Naive thymus-derived CD4-positive, alpha-beta T cell (primary cell): ENCODE data around the gene EIF4ENIF1. TPM values are rescaled to one million over a fixed set of nuclear protein-coding genes. Genes with fewer than 3 reads are reported as not detected.

Experiments used
- ATAC-seq: fragments of 150-1000 bp; cut with Tn5 transposase; 2 replicates; pipeline ENCODE4 v1.10.0; 2021; ENCODE audit warnings: mild to moderate bottlenecking, moderate library complexity
- CTCF ChIA-PET: fragments of 350-600 bp; sonication (Branson Sonifier 250); formaldehyde crosslinking; loops from one replicate; lab custom pipeline; 2021; ENCODE audit warnings: antibody characterized with exemption; lab: Charles Lee
- POLR2A ChIA-PET: fragments of 350-600 bp; sonication (Branson Sonifier 250); formaldehyde crosslinking; loops from one replicate; lab custom pipeline; 2021; ENCODE audit warnings: antibody characterized with exemption, inconsistent platforms; lab: Charles Lee
- DNase-seq, 9 donors: peaks; one replicate each; pipeline versions ENCODE4 v3.0.0 to v3.0.0-alpha.2; 2020 to 2022; ENCODE audit warnings: mixed read lengths in 1 of 9
- H3K27ac ChIP-seq: one replicate; pipeline ENCODE4 v1.7.0; 2013; ENCODE audit warnings: mild to moderate bottlenecking, low read depth, low read length, moderate library complexity
- H3K27me3 ChIP-seq, 2 donors: one replicate each; pipeline ENCODE4 v1.7.0; 2013; ENCODE audit warnings: low read length in 2 of 2, mild to moderate bottlenecking in 2 of 2, moderate library complexity in 2 of 2; ENCODE audit not compliant: control insufficient read depth in 2 of 2, insufficient read depth in 2 of 2
- H3K36me3 ChIP-seq, 3 experiments: 1 replicate in 2 of 3; 2 replicates in 1 of 3; pipeline ENCODE4 v1.7.0; 2013; ENCODE audit warnings: low read length in 3 of 3, mild to moderate bottlenecking in 3 of 3, moderate library complexity in 1 of 3; ENCODE audit not compliant: insufficient read depth in 3 of 3, control insufficient read depth in 2 of 3
- H3K4me1 ChIP-seq, 2 donors: one replicate each; pipeline ENCODE4 v1.7.0; 2013; ENCODE audit warnings: low read length in 2 of 2, mild to moderate bottlenecking in 2 of 2, moderate library complexity in 1 of 2; ENCODE audit not compliant: control insufficient read depth in 2 of 2, insufficient read depth in 2 of 2
- H3K4me3 ChIP-seq: 2 replicates; pipeline ENCODE4 v1.7.0; 2013; ENCODE audit warnings: mild to moderate bottlenecking, low read length
- H3K9me3 ChIP-seq, 3 experiments: 1 replicate in 2 of 3; 2 replicates in 1 of 3; pipeline ENCODE4 v1.7.0; 2013; ENCODE audit warnings: low read length in 3 of 3; ENCODE audit not compliant: control insufficient read depth in 2 of 3
- H3K27ac Mint-ChIP-seq, 9 donors: one replicate each; pipeline ENCODE4 v1.8.0; 2020 to 2022; ENCODE audit warnings: mixed read lengths in 9 of 9, mild to moderate bottlenecking in 8 of 9, moderate library complexity in 5 of 9, inconsistent platforms in 2 of 9
- H3K27me3 Mint-ChIP-seq, 5 donors: one replicate each; pipeline ENCODE4 v1.8.0; 2021 to 2022; ENCODE audit warnings: mixed read lengths in 5 of 5, mild to moderate bottlenecking in 1 of 5
- H3K36me3 Mint-ChIP-seq, 5 donors: one replicate each; pipeline ENCODE4 v1.8.0; 2020 to 2022; ENCODE audit warnings: mixed read lengths in 5 of 5, mild to moderate bottlenecking in 3 of 5, inconsistent platforms in 1 of 5
- H3K4me1 Mint-ChIP-seq, 7 donors: one replicate each; pipeline ENCODE4 v1.8.0; 2020 to 2022; ENCODE audit warnings: mixed read lengths in 7 of 7, mild to moderate bottlenecking in 3 of 7, inconsistent platforms in 1 of 7
- H3K4me3 Mint-ChIP-seq, 10 donors: one replicate each; pipeline ENCODE4 v1.8.0; 2020 to 2022; ENCODE audit warnings: mild to moderate bottlenecking in 10 of 10, mixed read lengths in 10 of 10, moderate library complexity in 6 of 10, inconsistent platforms in 2 of 10
- H3K9me3 Mint-ChIP-seq, 11 donors: one replicate each; pipeline ENCODE4 v1.8.0; 2020 to 2022; ENCODE audit warnings: mixed read lengths in 11 of 11, mild to moderate bottlenecking in 4 of 11, inconsistent platforms in 1 of 11, moderate library complexity in 1 of 11
- intact Hi-C, 2 donors: fragments of 100-400 bp; cut with micrococcal nuclease; formaldehyde crosslinking; loops; one replicate each; pipeline ENCODE4 v1.15.1; 2023
- polyA plus RNA-seq, 2 donors: library from polyadenylated mRNA; unstranded; fragments of 300-500 nt; fragmentation: Illumina TruSeq; gene quantifications; one replicate each; pipeline ENCODE4 v1.2.3, GENCODE V29; 2021
- total RNA-seq, 6 experiments: library from RNA in 5 of 6; stranded (reverse) in 5 of 6; gene quantifications; 1 replicate in 5 of 6; 2 replicates in 1 of 6; pipeline ENCODE4 v1.2.3 and lab custom pipeline; 2021 to 2026

The EIF4ENIF1 gene
- total and polyA plus RNA-seq, 7 experiments from 2014 or later: 12.8 to 46.5 (median 26.9) TPM

- no peaks in the 10 kb centered on the region for H3K9me3 ChIP-seq
- peak overlapping the region in 7 of 9 donors; percentile 16 to 67 (median 41) for H3K27ac Mint-ChIP-seq
- H3K36me3 Mint-ChIP-seq: peaks cover 4 to 28% (median 8%) of the 10 kb centered on the region in 5 donors
- H3K4me3 Mint-ChIP-seq: no peak overlapping the region
- ChIA-PET POLR2A (no interaction called here), CTCF (interaction anchor here (0.7 kb wide), 1 partner anchor 1777 kb away, joined by 4 read pairs; no protein-coding TSS in a partner anchor)
- no peaks in the 10 kb centered on the region for H3K9me3 Mint-ChIP-seq
- intact Hi-C loops: no loop called here
- no peak for ATAC-seq
- H3K4me3 ChIP-seq: no peak overlapping the region
- DNase-seq: no peak
- H3K36me3 ChIP-seq: peaks cover 20 to 65% (median 29%) of the 10 kb centered on the region in 3 experiments
- H3K27me3 ChIP-seq: no peaks in the 10 kb centered on the region
- H3K27ac ChIP-seq: no peak overlapping the region
- H3K27me3 Mint-ChIP-seq: no peaks in the 10 kb centered on the region
- H3K4me1 Mint-ChIP-seq: peaks cover 0 to 3% (median 0%) of the 10 kb centered on the region in 7 donors
- H3K4me1 ChIP-seq: no peaks in the 10 kb centered on the region
Measured at GRCh38 chr22:31445642-31446041, 44.0 kb downstream of the EIF4ENIF1 start.

- Mint-ChIP-seq H3K36me3 (peaks cover 2 to 43% (median 8%) of the 10 kb centered on the region in 5 donors), H3K27me3 (no peaks in the 10 kb centered on the region), H3K27ac (peak overlapping the region in 2 of 9 donors; percentile 26 to 28), H3K4me1 (peaks cover 0 to 3% (median 0%) of the 10 kb centered on the region in 7 donors), H3K4me3 (no peak overlapping the region), H3K9me3 (no peaks in the 10 kb centered on the region)
- Histone ChIP-seq H3K9me3 (no peaks in the 10 kb centered on the region), H3K36me3 (peaks cover 31 to 79% (median 38%) of the 10 kb centered on the region in 3 experiments), H3K4me1 (no peaks in the 10 kb centered on the region), H3K27ac (no peak overlapping the region), H3K27me3 (no peaks in the 10 kb centered on the region), H3K4me3 (no peak overlapping the region)
- ATAC-seq: no peak
- ChIA-PET CTCF (interaction anchor here (0.7 kb wide), 1 partner anchor 291 kb away, joined by 4 read pairs; no protein-coding TSS in a partner anchor), POLR2A (no interaction called here)
- DNase-seq: no peak
- intact Hi-C loops: no loop called here
Measured at GRCh38 chr22:31443516-31443915, 46.1 kb downstream of the EIF4ENIF1 start.

- no peaks in the 10 kb centered on the region for H3K9me3 Mint-ChIP-seq
- ChIA-PET CTCF (no interaction called here), POLR2A (no interaction called here)
- DNase-seq (no peak), ATAC-seq (no peak)
- intact Hi-C loops: no loop called here
- Histone ChIP-seq H3K36me3 (peaks cover 31 to 81% (median 38%) of the 10 kb centered on the region in 3 experiments), H3K27ac (no peak overlapping the region), H3K9me3 (no peaks in the 10 kb centered on the region), H3K4me1 (no peaks in the 10 kb centered on the region), H3K27me3 (no peaks in the 10 kb centered on the region), H3K4me3 (no peak overlapping the region)
- H3K36me3 Mint-ChIP-seq: peaks cover 0 to 37% (median 8%) of the 10 kb centered on the region in 5 donors
- H3K4me3 Mint-ChIP-seq: peak overlapping the region in 1 of 10 donors; percentile 35
- H3K27ac Mint-ChIP-seq: peak overlapping the region in 6 of 9 donors; percentile 21 to 74 (median 44)
- H3K4me1 Mint-ChIP-seq: peaks cover 0 to 3% (median 0%) of the 10 kb centered on the region in 7 donors
- no peaks in the 10 kb centered on the region for H3K27me3 Mint-ChIP-seq
Measured at GRCh38 chr22:31442768-31443489, 46.7 kb downstream of the EIF4ENIF1 start.

GRCh38 chr22:31441652-31442051, 48.0 kb downstream of the EIF4ENIF1 start:
- Histone ChIP-seq H3K36me3 (peaks cover 36 to 87% (median 40%) of the 10 kb centered on the region in 3 experiments), H3K4me1 (no peaks in the 10 kb centered on the region), H3K27ac (no peak overlapping the region), H3K4me3 (no peak overlapping the region), H3K27me3 (no peaks in the 10 kb centered on the region), H3K9me3 (no peaks in the 10 kb centered on the region)
- H3K4me1 Mint-ChIP-seq: peaks cover 0 to 9% (median 2%) of the 10 kb centered on the region in 7 donors
- ATAC-seq (no peak), DNase-seq (no peak)
- H3K27me3 Mint-ChIP-seq: no peaks in the 10 kb centered on the region
- intact Hi-C loops: no loop called here
- peak overlapping the region in 4 of 9 donors; percentile 14 to 42 (median 30) for H3K27ac Mint-ChIP-seq
- no peaks in the 10 kb centered on the region for H3K9me3 Mint-ChIP-seq
- POLR2A ChIA-PET: no interaction called here
- H3K36me3 Mint-ChIP-seq: peaks cover 0 to 48% (median 13%) of the 10 kb centered on the region in 5 donors
- CTCF ChIA-PET: no interaction called here
- H3K4me3 Mint-ChIP-seq: no peak overlapping the region

- Histone ChIP-seq H3K36me3 (peaks cover 45 to 96% (median 50%) of the 10 kb centered on the region in 3 experiments), H3K4me1 (no peaks in the 10 kb centered on the region), H3K27ac (no peak overlapping the region), H3K27me3 (no peaks in the 10 kb centered on the region), H3K9me3 (no peaks in the 10 kb centered on the region), H3K4me3 (no peak overlapping the region)
- Mint-ChIP-seq H3K27me3 (no peaks in the 10 kb centered on the region), H3K4me3 (no peak overlapping the region), H3K4me1 (peaks cover 0 to 9% (median 2%) of the 10 kb centered on the region in 7 donors), H3K9me3 (no peaks in the 10 kb centered on the region), H3K27ac (peak overlapping the region in 2 of 9 donors; percentile 63 to 77), H3K36me3 (peaks cover 0 to 47% (median 13%) of the 10 kb centered on the region in 5 donors)
- no peak for DNase-seq
- ChIA-PET CTCF (no interaction called here), POLR2A (no interaction called here)
- intact Hi-C loops: no loop called here
- ATAC-seq: no peak
Measured at GRCh38 chr22:31440681-31441080, 49.0 kb downstream of the EIF4ENIF1 start.

- peaks cover 0 to 9% (median under 1%) of the 10 kb centered on the region in 7 donors for H3K4me1 Mint-ChIP-seq
- Histone ChIP-seq H3K4me1 (no peaks in the 10 kb centered on the region), H3K36me3 (peaks cover 45 to 100% (median 46%) of the 10 kb centered on the region in 3 experiments), H3K4me3 (no peak overlapping the region), H3K9me3 (no peaks in the 10 kb centered on the region), H3K27me3 (no peaks in the 10 kb centered on the region), H3K27ac (no peak overlapping the region)
- CTCF ChIA-PET: no interaction called here
- no peak overlapping the region for H3K27ac Mint-ChIP-seq
- H3K4me3 Mint-ChIP-seq: no peak overlapping the region
- peaks cover 5 to 49% (median 14%) of the 10 kb centered on the region in 5 donors for H3K36me3 Mint-ChIP-seq
- ATAC-seq: no peak
- no peaks in the 10 kb centered on the region for H3K9me3 Mint-ChIP-seq
- POLR2A ChIA-PET: interaction anchor here (0.5 to 0.6 kb wide), 2 partner anchors 75 to 199 kb away, joined by 3 to 4 read pairs; no protein-coding TSS in a partner anchor
- intact Hi-C loops: no loop called here
- no peak for DNase-seq
- H3K27me3 Mint-ChIP-seq: no peaks in the 10 kb centered on the region
Measured at GRCh38 chr22:31439808-31440207, 49.8 kb downstream of the EIF4ENIF1 start.
